Measurements from ENCODE around the gene DEFB119. TPM values are rescaled to one million over a fixed set of nuclear protein-coding genes. Genes with fewer than 3 reads are reported as not detected.

The DEFB119 gene
- total RNA-seq, 1 donor from 2014 or later = not detected

Other genes starting within 250 kb of the DEFB119 start
- gene DEFB115, start 132.9 kb downstream of the DEFB119 start, total RNA-seq (ENCODE audit: insufficient read depth, low replicate concordance) = not detected
- not detected for gene DEFB116, start 82.0 kb downstream of the DEFB119 start, total RNA-seq (ENCODE audit: insufficient read depth, low replicate concordance)
- gene DEFB118, start 22.0 kb downstream of the DEFB119 start, total RNA-seq (ENCODE audit: insufficient read depth, low replicate concordance) = not detected
- not detected for gene DEFB121, start 15.6 kb upstream of the DEFB119 start, total RNA-seq (ENCODE audit: insufficient read depth, low replicate concordance)
- gene DEFB123, start 50.0 kb upstream of the DEFB119 start, total RNA-seq (ENCODE audit: insufficient read depth, low replicate concordance) = not detected
- gene DEFB124, start 84.5 kb upstream of the DEFB119 start, total RNA-seq (ENCODE audit: insufficient read depth, low replicate concordance) = not detected
- not detected for gene REM1, start 84.7 kb upstream of the DEFB119 start, total RNA-seq (ENCODE audit: insufficient read depth, low replicate concordance)
- 42.1 TPM for gene HM13, start 123.9 kb upstream of the DEFB119 start, total RNA-seq (ENCODE audit: insufficient read depth, low replicate concordance)
- gene ID1, start 214.7 kb upstream of the DEFB119 start, total RNA-seq (ENCODE audit: insufficient read depth, low replicate concordance) = 224 TPM
- 7.9 TPM for gene COX4I2, start 247.3 kb upstream of the DEFB119 start, total RNA-seq (ENCODE audit: insufficient read depth, low replicate concordance)

All from umbilical cord (tissue), 1 donor.